GM10266 (cell line): ENCODE data around the gene HOXA3.
A peak's percentile ranks its signal among the peaks of the same experiment; 100 is the strongest.

Source experiments
- DNase-seq: peaks from one replicate; pipeline ENCODE4 v3.0.0; 2012; ENCODE audit errors: extremely low spot score
- TF ChIP-seq, protein P1 (sequence below): IDR thresholded peaks from 2 replicates; pipeline ENCODE4 v1.5.1; 2012; ENCODE audit warnings: mild to moderate bottlenecking, low read depth; ENCODE audit not compliant: control insufficient read depth, insufficient read depth; ENCODE audit errors: missing control alignments

HOXA3 gene

DNA sequence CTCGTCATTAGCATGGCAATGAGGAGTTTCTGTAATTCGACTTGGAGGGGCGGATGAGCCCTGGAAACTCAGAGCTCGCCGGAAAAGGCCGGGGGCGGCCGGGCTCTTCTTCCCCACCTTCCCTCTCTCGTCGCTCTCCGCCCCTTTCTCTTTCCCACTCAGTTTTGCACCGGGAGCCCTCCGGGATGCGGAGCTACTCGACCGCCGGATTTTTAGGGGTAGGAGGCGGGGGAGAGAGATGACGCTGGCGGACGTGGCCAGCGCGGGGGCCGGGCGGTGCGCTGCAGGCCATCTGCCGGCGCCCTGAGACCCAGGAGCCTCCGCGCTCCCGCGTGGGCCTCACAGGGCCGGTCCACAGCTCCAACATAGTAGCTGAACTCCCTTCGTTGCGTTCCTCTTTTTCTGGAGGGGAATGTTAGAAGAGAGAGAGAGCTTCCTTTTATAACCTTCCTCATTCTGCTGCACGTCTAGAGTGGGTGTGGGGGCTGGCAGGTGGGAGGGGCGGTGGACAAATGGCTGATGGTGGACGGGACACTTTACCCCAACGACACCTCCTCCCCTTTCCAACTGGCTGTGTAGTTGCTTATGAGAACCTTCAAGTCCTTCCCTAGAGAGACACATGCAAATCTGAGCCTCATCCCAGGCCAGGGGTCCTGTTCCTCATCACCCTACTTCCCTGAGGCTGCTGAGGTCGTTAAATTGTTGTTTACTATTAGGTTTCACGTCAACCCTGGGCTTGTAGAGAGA is 55.4 kb downstream of the HOXA3 start:
- DNase-seq: no peak
- TF ChIP-seq, protein P1, sequence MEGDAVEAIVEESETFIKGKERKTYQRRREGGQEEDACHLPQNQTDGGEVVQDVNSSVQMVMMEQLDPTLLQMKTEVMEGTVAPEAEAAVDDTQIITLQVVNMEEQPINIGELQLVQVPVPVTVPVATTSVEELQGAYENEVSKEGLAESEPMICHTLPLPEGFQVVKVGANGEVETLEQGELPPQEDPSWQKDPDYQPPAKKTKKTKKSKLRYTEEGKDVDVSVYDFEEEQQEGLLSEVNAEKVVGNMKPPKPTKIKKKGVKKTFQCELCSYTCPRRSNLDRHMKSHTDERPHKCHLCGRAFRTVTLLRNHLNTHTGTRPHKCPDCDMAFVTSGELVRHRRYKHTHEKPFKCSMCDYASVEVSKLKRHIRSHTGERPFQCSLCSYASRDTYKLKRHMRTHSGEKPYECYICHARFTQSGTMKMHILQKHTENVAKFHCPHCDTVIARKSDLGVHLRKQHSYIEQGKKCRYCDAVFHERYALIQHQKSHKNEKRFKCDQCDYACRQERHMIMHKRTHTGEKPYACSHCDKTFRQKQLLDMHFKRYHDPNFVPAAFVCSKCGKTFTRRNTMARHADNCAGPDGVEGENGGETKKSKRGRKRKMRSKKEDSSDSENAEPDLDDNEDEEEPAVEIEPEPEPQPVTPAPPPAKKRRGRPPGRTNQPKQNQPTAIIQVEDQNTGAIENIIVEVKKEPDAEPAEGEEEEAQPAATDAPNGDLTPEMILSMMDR: no peak

GRCh38 chr7:27095897-27096767 is 56.3 kb downstream of the HOXA3 start, which contains the start of gene HOXA1:
HOXA1 (minus strand) TSS chr7:27096000; CDS start chr7:27095912, 88 bp downstream.
- DNase-seq: peak; percentile 97
- TF ChIP-seq, protein P1: no peak

DNA sequence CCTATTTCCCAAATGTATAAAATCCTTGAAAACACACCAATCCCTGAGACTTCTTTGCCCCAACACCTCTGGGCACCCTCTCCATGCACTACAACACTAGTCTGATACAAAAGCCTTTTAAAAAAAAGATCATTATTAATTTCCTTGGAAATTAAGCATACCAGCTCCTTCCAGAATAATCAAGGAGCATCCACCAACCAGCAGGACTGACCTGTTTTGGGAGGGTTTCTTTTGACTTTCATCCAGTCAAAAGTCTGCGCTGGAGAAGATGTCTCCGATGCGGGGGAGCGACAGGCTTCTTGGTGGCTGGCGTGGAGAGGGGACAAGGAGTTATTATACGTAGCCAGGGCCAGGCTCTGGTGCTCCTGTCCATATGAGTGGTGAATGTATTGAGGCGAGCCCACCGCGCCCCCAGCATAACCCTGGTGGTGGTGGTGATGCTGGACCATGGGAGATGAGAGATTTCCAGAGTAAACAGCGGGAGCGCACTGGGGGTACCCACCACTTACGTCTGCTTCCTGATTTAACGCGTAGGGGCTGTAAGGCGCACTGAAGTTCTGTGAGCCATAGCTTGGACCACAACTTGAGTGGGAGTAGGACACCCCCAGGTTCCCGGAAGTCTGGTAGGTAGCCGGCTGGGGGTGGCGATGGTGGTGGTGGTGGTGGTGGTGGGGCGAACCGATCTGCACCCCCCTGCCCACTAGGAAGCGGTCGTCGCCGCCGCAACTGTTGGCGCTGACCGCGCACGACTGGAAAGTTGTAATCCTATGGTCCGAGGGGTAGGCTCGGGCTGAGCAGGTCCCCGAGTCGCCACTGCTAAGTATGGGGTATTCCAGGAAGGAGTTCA is 57.1 kb downstream of the HOXA3 start:
- TF ChIP-seq, protein P1: no peak
- no peak for DNase-seq

DNA sequence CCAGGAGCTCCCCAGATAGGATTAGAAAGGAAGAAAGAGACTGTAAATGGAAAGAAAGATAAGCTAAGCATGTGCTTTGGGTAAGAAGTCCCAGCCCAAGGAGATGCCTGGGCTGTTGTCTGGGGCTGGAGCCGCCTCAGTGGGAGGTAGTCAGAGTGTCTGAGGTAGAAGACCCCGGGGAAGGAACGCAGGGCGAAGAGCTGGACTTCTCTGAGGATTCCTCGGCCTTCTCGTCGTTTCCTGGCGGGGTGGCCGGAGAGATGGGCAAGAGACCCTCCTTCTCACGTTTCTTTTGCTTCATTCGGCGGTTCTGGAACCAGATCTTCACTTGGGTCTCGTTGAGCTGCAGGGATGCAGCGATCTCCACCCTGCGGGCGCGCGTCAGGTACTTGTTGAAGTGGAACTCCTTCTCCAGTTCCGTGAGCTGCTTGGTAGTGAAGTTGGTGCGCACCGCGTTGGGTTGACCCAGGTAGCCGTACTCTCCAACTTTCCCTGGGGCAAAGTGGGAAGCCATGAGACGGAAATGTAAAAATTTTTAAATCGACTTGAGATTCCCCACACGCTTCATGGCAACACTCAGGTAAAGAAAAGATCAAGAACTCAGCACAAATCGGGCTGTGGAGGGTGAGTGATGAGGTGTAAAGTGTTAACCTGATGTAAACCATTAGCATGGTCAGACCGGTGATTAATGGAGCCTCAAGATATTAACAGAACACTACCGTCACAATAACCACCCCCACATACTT is 57.9 kb downstream of the HOXA3 start:
- TF ChIP-seq, protein P1: no peak
- no peak for DNase-seq

DNA sequence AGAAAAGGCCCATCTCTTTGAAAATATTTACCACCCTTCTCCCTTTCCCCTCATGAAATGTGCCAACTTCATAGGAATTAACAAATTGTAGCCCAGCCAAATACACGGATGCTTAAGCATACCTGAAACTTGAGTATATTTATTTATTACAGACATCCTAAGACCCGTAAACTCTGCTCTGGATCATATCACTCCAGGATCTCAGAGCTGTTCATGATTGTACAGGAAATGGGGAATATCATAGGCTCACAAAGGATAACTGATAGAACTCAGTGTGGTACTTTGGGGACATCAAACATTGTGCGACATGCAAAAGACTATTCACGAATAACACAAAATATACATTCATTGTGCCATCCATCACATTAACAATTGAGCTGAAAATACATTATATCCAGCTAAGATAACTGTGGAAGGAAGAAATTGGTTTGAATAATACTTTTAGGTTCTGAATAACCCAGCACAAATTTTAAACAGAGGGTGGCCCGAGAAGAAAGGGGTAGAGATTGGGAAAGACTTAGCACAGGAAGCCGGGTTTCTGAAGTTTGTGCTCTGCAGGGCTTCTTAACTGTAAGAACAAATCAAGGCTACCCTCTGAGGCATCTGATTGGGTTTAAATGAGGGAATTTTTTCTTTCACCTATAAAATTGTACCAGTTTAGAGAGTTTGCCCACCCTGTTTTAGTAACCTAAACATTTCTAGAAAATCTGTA is 59.0 kb downstream of the HOXA3 start:
- TF ChIP-seq, protein P1: no peak
- no peak for DNase-seq

DNA sequence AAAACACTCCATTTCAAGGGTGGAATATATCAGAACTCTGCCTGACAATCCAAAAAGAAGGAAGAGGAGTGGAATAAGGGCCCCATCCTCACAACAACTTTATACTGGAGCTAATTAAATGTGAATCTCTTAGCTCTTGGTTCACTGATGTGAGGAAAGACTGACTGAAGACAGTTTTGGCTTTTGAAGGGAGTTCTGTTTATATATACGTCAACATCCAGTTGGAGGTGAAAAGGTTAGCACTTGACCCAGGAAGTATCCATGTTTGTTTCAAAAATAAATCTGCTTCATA is 59.6 kb downstream of the HOXA3 start:
- TF ChIP-seq, protein P1: no peak
- no peak for DNase-seq
